Measurements from ENCODE around the gene CCDC34. TPM values are rescaled to one million over a fixed set of nuclear protein-coding genes. Genes with fewer than 3 reads are reported as not detected.
"Not testable (repeated sequence)": the region's sequence is repeated elsewhere in the genome, so short reads cannot be mapped to it uniquely, and the experiment has no call there.

The CCDC34 gene
- total RNA-seq, 2 experiments from 2014 or later: 20.8 to 38.5 TPM

- TF ChIP-seq CTCF (conservative IDR thresholded peaks at IDR 0.05; ENCODE audit: low read length) (no peak), EZH2phosphoT487 (IDR thresholded peaks at IDR 0.05; ENCODE audit: borderline replicate concordance, low read depth, low read length) (no peak)
- Histone ChIP-seq H3K36me3 (ENCODE audit: insufficient read depth, low read length) (peaks cover 46% of the 10 kb centered on the region), H3K4me2 (ENCODE audit: low read length) (no peak overlapping the region), H4K20me1 (ENCODE audit: insufficient read depth, low read length) (no peaks in the 10 kb centered on the region), H3K9me3 (ENCODE audit: low read length) (no peaks in the 10 kb centered on the region), H3K79me2 (ENCODE audit: insufficient read depth, low read depth, low read length) (no peaks in the 10 kb centered on the region), H3K4me1 (ENCODE audit: insufficient read depth, low read length, poor library complexity, severe bottlenecking) (no peaks in the 10 kb centered on the region), H3K27ac (ENCODE audit: low read depth, low read length, poor library complexity, severe bottlenecking) (no peak overlapping the region), H3K9me2 (ENCODE audit: insufficient read depth, low read length) (no peaks in the 10 kb centered on the region), H2AFZ (ENCODE audit: low read length) (no peak overlapping the region), H3K4me3 (ENCODE audit: low read depth, low read length, poor library complexity, severe bottlenecking) (no peak overlapping the region)
- intact Hi-C loops (cut with micrococcal nuclease; ENCODE audit: unreplicated experiment): no loop called here
- BruUV-seq (replicated peaks): no TSS peak
- ChIA-PET POLR2A (interaction anchor here (0.8 kb wide), 1 partner anchor 19 kb away, joined by 9 read pairs; no protein-coding TSS in a partner anchor), CTCF (ENCODE audit: unreplicated experiment) (no interaction called here)
- DNase-seq (ENCODE audit: low spot score): no peak
Measured at GRCh38 chr11:27347359-27348339, 15.4 kb downstream of the CCDC34 start.

DNA sequence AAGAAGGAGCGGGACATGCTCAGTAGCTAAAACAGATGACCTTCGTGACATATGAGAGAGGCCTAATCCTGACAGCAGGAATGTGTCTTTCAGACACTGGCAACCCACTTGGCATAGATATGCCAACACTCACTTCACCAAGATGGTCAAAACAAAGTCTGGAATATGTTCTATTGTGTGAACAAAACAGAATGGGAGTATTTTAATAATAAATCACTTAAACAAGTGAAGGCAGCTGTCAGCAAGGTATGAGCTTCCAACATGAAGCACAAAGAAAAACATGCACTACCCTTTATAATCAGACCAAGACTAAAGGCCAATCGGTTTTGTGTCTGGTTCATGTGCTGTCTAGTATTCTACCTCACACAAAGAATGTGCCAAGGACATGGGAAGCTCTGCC is 23.1 kb downstream of the CCDC34 start:
- H3K9me2 ChIP-seq (ENCODE audit: insufficient read depth, low read length): no peaks in the 10 kb centered on the region
- TF ChIP-seq EZH2phosphoT487 (IDR thresholded peaks at IDR 0.05; ENCODE audit: borderline replicate concordance, low read depth, low read length): no peak
- TF ChIP-seq CTCF (conservative IDR thresholded peaks at IDR 0.05; ENCODE audit: low read length): no peak
- no peaks in the 10 kb centered on the region for H4K20me1 ChIP-seq (ENCODE audit: insufficient read depth, low read length)
- BruUV-seq (replicated peaks): no TSS peak
- no peaks in the 10 kb centered on the region for H3K4me1 ChIP-seq (ENCODE audit: insufficient read depth, low read length, poor library complexity, severe bottlenecking)
- H3K9me3 ChIP-seq (ENCODE audit: low read length): no peaks in the 10 kb centered on the region
- H3K36me3 ChIP-seq (ENCODE audit: insufficient read depth, low read length): peaks cover 37% of the 10 kb centered on the region
- H3K4me3 ChIP-seq (ENCODE audit: low read depth, low read length, poor library complexity, severe bottlenecking): no peak overlapping the region
- DNase-seq (ENCODE audit: low spot score): no peak
- ChIA-PET POLR2A (interaction anchor here (0.6 kb wide), 1 partner anchor 394 kb away, joined by 3 read pairs; no protein-coding TSS in a partner anchor), CTCF (ENCODE audit: unreplicated experiment) (interaction anchor here (1.0 kb wide), 1 partner anchor 194 kb away, joined by 3 read pairs; no protein-coding TSS in a partner anchor)
- no peak overlapping the region for H3K4me2 ChIP-seq (ENCODE audit: low read length)
- H3K27ac ChIP-seq (ENCODE audit: low read depth, low read length, poor library complexity, severe bottlenecking): no peak overlapping the region
- intact Hi-C loops (cut with micrococcal nuclease; ENCODE audit: unreplicated experiment): no loop called here
- no peak overlapping the region for H2AFZ ChIP-seq (ENCODE audit: low read length)
- no peaks in the 10 kb centered on the region for H3K79me2 ChIP-seq (ENCODE audit: insufficient read depth, low read depth, low read length)

DNA sequence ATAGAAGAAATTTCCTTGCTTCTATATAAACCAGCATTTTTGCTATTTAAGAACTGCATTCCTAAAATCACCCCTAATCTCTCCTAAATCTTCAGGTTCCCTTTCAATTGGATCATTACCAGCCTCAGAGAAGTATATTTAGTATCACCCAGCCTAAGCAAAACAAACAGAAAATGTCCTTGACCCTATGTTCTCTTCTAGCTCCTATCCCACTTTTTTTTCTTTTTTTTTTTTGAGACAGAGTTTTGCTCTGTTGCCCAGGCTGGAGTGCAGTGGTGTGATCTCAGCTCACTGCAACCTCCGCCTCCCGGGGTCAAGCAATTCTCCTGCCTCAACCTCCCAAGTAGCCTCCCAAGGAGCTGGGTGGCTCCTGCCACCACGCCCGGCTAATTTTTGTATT is 28.3 kb downstream of the CCDC34 start:
- H3K27ac ChIP-seq (ENCODE audit: low read depth, low read length, poor library complexity, severe bottlenecking); H3K79me2 ChIP-seq (ENCODE audit: insufficient read depth, low read depth, low read length); CTCF ChIA-PET (ENCODE audit: unreplicated experiment); H3K9me3 ChIP-seq (ENCODE audit: low read length); H3K4me3 ChIP-seq (ENCODE audit: low read depth, low read length, poor library complexity, severe bottlenecking); H2AFZ ChIP-seq (ENCODE audit: low read length); H3K9me2 ChIP-seq (ENCODE audit: insufficient read depth, low read length); DNase-seq (ENCODE audit: low spot score); H3K4me2 ChIP-seq (ENCODE audit: low read length); H4K20me1 ChIP-seq (ENCODE audit: insufficient read depth, low read length); BruUV-seq (replicated peaks); H3K4me1 ChIP-seq (ENCODE audit: insufficient read depth, low read length, poor library complexity, severe bottlenecking); POLR2A ChIA-PET; intact Hi-C loops (cut with micrococcal nuclease; ENCODE audit: unreplicated experiment): not testable (repeated sequence)
- H3K36me3 ChIP-seq (ENCODE audit: insufficient read depth, low read length): peaks cover 36% of the 10 kb centered on the region

All from OCI-LY7 (cell line).